ENCODE data around the gene BAIAP2L1.

- no peak for TF ChIP-seq ZNF274 (IDR thresholded peaks at IDR 0.05; ENCODE audit: low read depth, low read length)
- TF ChIP-seq YY1 (IDR thresholded peaks at IDR 0.05; ENCODE audit: insufficient read depth, insufficient read length), result no peak
- TF ChIP-seq SUZ12 (IDR thresholded peaks at IDR 0.05; ENCODE audit: extremely low read depth, insufficient read depth, insufficient read length), result no peak
These were observed 13.8 kb downstream of the BAIAP2L1 start for GRCh38 chr7:98387131-98387530.
